ENCODE measurements around the gene FBH1.
"Not testable (repeated sequence)": the region's sequence is repeated elsewhere in the genome, so short reads cannot be mapped to it uniquely, and the experiment has no call there.

FBH1 gene

GRCh38 chr10:5905854-5906507, 15.9 kb downstream of the FBH1 start:
- no peak for TF ChIP-seq CTCF (conservative IDR thresholded peaks at IDR 0.05; ENCODE audit: low read length)
- no peak for DNase-seq (ENCODE audit: low read depth)
- no peak overlapping the region for H3K4me3 ChIP-seq (ENCODE audit: low read length)

- DNase-seq (ENCODE audit: low read depth) = no peak
- TF ChIP-seq CTCF (conservative IDR thresholded peaks at IDR 0.05; ENCODE audit: low read length) = no peak
- H3K4me3 ChIP-seq (ENCODE audit: low read length) = no peak overlapping the region
Observed at GRCh38 chr10:5906651-5907050, 16.6 kb downstream of the FBH1 start.

GRCh38 chr10:5908676-5909075, 18.6 kb downstream of the FBH1 start:
- DNase-seq (ENCODE audit: low read depth); H3K4me3 ChIP-seq (ENCODE audit: low read length): not testable (repeated sequence)

GRCh38 chr10:5910323-5911100, 20.5 kb downstream of the FBH1 start:
- no peak overlapping the region for H3K4me3 ChIP-seq (ENCODE audit: low read length)
- DNase-seq (ENCODE audit: low read depth) = no peak
- TF ChIP-seq CTCF (conservative IDR thresholded peaks at IDR 0.05; ENCODE audit: low read length) = no peak

- DNase-seq (ENCODE audit: low read depth) = no peak
- no peak for TF ChIP-seq CTCF (conservative IDR thresholded peaks at IDR 0.05; ENCODE audit: low read length)
Observed at GRCh38 chr10:5911670-5912069, 21.6 kb downstream of the FBH1 start.

GRCh38 chr10:5913736-5914135, 23.7 kb downstream of the FBH1 start:
- TF ChIP-seq CTCF (conservative IDR thresholded peaks at IDR 0.05; ENCODE audit: low read length) = no peak
- DNase-seq (ENCODE audit: low read depth) = no peak
- no peak overlapping the region for H3K4me3 ChIP-seq (ENCODE audit: low read length)

More at GRCh38 chr10:5911670-5912069, 21.6 kb downstream of the FBH1 start:
- no peak overlapping the region for H3K4me3 ChIP-seq (ENCODE audit: low read length)

- no peak for TF ChIP-seq CTCF (conservative IDR thresholded peaks at IDR 0.05; ENCODE audit: low read length)
- H3K4me3 ChIP-seq (ENCODE audit: low read length) = no peak overlapping the region
- no peak for DNase-seq (ENCODE audit: low read depth)
Observed at GRCh38 chr10:5915451-5915850, 25.4 kb downstream of the FBH1 start.

Data from AG10803 (cell line).